ENCODE measurements around the gene RPL32.

RPL32 gene

DNA sequence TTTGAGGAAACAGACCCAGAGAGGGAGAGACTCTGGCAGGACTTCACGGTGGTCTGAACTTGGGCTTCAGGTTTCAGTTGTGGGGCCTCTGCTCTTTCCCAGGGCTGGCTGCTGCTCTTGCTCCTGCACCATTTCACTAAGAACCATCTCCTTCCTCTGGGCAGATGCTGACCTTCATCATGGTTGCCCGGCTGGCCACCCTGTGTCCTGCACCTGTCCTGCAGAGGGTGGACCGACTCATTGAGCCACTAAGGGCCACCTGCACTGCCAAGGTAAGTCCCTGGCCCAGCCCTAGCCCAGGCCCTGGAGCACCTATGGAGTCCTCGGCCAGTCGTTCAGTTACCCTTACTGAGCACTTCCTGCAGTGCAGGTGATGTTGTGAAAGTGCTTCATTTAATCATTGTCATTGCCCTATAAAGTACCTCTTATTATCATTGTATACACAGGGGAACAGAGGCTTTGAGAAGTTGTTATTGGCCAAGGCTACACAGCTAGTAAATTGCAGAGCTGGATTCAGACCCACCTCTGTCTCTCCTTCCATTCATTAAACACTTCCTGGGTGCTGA, 10.0 kb downstream of the RPL32 start:
- Mint-ChIP-seq H3K9me3 (no peaks in the 10 kb centered on the region), H3K27me3 (ENCODE audit: low read depth) (no peaks in the 10 kb centered on the region), H3K27ac (no peak overlapping the region), H3K4me1 (no peaks in the 10 kb centered on the region), H3K36me3 (ENCODE audit: low read depth) (peaks cover 72% of the 10 kb centered on the region), H3K4me3 (no peak overlapping the region)
- TF ChIP-seq, protein P1, sequence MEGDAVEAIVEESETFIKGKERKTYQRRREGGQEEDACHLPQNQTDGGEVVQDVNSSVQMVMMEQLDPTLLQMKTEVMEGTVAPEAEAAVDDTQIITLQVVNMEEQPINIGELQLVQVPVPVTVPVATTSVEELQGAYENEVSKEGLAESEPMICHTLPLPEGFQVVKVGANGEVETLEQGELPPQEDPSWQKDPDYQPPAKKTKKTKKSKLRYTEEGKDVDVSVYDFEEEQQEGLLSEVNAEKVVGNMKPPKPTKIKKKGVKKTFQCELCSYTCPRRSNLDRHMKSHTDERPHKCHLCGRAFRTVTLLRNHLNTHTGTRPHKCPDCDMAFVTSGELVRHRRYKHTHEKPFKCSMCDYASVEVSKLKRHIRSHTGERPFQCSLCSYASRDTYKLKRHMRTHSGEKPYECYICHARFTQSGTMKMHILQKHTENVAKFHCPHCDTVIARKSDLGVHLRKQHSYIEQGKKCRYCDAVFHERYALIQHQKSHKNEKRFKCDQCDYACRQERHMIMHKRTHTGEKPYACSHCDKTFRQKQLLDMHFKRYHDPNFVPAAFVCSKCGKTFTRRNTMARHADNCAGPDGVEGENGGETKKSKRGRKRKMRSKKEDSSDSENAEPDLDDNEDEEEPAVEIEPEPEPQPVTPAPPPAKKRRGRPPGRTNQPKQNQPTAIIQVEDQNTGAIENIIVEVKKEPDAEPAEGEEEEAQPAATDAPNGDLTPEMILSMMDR (IDR thresholded peaks at IDR 0.05; ENCODE audit: unreplicated experiment in 3 of 3) = no peak

DNA sequence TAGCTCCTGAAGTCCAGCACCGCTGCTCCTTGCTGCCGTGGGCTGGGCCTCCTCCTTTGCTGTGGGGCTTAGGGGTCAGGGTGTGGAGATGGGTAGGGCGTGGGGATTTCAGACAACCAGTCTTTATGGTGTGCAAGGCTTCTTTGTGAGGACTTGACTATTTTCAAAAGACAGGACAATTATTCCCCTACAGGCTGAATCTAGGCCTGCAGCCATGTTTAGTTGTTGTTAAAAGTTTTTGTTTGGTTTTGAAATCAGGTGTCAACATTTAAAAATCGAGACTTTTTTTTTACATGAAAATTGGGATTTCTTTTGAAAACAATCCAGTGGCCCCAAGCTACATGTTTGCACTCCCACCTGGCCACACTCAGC, 10.6 kb downstream of the RPL32 start:
- H3K27me3 Mint-ChIP-seq (ENCODE audit: low read depth) = no peaks in the 10 kb centered on the region
- no peaks in the 10 kb centered on the region for H3K9me3 Mint-ChIP-seq
- H3K27ac Mint-ChIP-seq = peak overlapping the region in 1 of 3 experiments; percentile 31
- TF ChIP-seq, protein P1 (IDR thresholded peaks at IDR 0.05; ENCODE audit: unreplicated experiment in 3 of 3) = peak in 2 of 3 experiments; percentile 21 to 26
- H3K4me3 Mint-ChIP-seq = no peak overlapping the region
- no peaks in the 10 kb centered on the region for H3K4me1 Mint-ChIP-seq
- H3K36me3 Mint-ChIP-seq (ENCODE audit: low read depth) = peaks cover 69% of the 10 kb centered on the region

DNA sequence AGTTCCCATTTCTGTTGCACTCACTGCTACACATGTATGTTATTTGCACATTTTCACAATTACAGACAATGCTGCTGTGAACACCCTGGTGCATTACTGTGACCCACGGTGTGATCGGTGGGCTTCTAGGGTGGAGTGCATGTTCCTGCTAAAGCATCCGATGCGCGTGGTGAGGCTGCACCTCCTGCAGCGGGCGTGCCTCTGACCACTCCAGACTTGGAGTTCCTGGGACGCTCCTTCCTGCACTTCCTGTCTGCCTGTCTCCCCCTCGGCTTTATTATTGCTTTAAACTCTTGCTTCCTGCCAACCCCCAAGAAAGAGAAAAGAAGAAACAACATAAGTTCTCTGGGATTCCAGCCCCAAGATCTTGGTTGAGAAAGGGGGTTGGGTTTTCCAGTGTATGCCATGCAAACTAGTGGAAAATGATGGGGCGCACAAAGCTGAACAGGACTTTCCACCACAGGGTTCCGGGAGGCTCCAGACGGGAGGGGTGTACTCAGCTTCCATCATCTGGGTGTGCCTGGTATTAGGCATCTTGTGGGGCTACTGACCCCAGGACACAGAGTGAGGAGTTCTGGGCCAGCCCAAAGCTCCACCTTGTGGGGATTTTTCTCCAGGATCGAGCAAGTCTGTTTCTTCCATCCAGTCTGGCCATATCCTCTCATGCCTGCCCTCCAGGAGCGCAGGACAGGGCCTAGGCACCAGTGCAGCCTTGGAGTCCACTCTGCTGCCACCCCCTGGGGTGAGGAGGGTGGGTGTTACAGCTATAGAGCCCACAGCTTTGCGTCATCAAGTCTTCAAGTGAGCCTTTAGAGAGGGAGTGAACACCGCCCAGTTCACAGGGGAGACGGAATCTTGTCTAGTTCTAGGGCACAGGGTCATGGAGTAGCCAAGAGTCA, 11.2 kb downstream of the RPL32 start:
- Mint-ChIP-seq H3K9me3 (no peaks in the 10 kb centered on the region), H3K27me3 (ENCODE audit: low read depth) (no peaks in the 10 kb centered on the region), H3K36me3 (ENCODE audit: low read depth) (peaks cover 64% of the 10 kb centered on the region), H3K4me3 (no peak overlapping the region), H3K4me1 (no peaks in the 10 kb centered on the region), H3K27ac (peak overlapping the region in 1 of 3 experiments; percentile 55)
- TF ChIP-seq, protein P1 (IDR thresholded peaks at IDR 0.05; ENCODE audit: unreplicated experiment in 3 of 3) = no peak

DNA sequence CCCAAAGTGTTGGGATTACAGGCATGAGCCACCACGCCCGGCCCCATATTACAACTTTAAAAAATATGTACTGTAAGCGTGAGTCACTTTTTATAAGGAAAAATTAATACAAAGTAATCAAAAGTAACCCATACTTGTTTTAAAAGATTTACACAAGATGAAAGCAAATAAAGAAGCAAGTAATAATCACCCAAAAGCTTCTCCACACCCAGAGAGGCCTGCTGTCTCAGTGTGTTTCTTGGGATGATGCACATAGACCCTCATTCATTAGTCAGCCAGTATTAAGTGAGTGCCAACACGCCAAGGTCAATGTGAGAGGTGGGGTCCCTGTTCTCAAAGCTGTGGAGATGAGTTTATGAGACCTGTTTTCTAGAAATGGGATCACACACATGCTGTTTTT, 12.0 kb downstream of the RPL32 start:
- Mint-ChIP-seq H3K4me1 (no peaks in the 10 kb centered on the region), H3K9me3 (no peaks in the 10 kb centered on the region), H3K36me3 (ENCODE audit: low read depth) (peaks cover 57% of the 10 kb centered on the region), H3K4me3 (no peak overlapping the region), H3K27ac (no peak overlapping the region), H3K27me3 (ENCODE audit: low read depth) (no peaks in the 10 kb centered on the region)
- TF ChIP-seq, protein P1 (IDR thresholded peaks at IDR 0.05; ENCODE audit: unreplicated experiment in 3 of 3) = no peak

DNA sequence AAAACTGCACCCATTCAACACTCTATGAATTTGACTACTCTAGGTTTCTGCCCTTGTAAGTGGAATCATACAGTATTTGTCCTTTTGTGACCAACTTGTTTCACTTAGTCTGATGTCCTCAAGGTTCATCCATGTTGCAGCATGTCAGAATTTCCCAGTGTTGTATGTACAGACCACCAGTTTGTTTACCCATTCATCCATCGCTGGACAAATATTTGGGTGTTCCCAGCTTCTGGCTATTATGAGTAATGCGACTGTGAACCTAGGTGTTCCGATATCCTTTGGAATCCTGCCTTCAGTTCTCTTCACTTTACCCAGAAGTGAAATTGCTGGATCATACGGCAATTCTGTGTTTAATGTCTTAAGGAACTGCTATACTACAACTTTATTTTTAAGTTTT, 12.6 kb downstream of the RPL32 start:
- Mint-ChIP-seq H3K27ac (no peak overlapping the region), H3K4me3 (no peak overlapping the region), H3K4me1 (no peaks in the 10 kb centered on the region), H3K9me3 (no peaks in the 10 kb centered on the region), H3K36me3 (ENCODE audit: low read depth) (peaks cover 51% of the 10 kb centered on the region), H3K27me3 (ENCODE audit: low read depth) (no peaks in the 10 kb centered on the region)
- TF ChIP-seq, protein P1 (IDR thresholded peaks at IDR 0.05; ENCODE audit: unreplicated experiment in 3 of 3) = no peak

Measured in nephron (organoid).